MM.1S (cell line): ENCODE measurements around the gene CORO7.

Experiments used
- DNase-seq: peaks from one replicate; pipeline ENCODE4 v3.0.0-alpha.2; 2015
- H2AFZ ChIP-seq: fragments of 300-600 bp; sonication (generic); 2 replicates; pipeline ENCODE4 v1.6.0; 2016; ENCODE audit warnings: antibody characterized with exemption, low read length
- H3F3A ChIP-seq: fragments of 300-600 bp; sonication (generic); 2 replicates; pipeline ENCODE4 v1.6.1; 2016; ENCODE audit warnings: mild to moderate bottlenecking, antibody characterized with exemption, low read length, moderate library complexity, mixed read lengths; ENCODE audit not compliant: insufficient read depth
- H3K27ac ChIP-seq: fragments of 300-600 bp; sonication (generic); 2 replicates; pipeline ENCODE4 v1.5.1; 2016; ENCODE audit warnings: mild to moderate bottlenecking, low read length
- H3K27me3 ChIP-seq: fragments of 300-600 bp; sonication (generic); replicated peaks from 2 replicates; pipeline ENCODE4 v1.6.0; 2016; ENCODE audit warnings: low read length; ENCODE audit not compliant: insufficient read depth
- H3K36me3 ChIP-seq: fragments of 300-600 bp; sonication (generic); replicated peaks from 2 replicates; pipeline ENCODE4 v1.6.1; 2016; ENCODE audit warnings: mild to moderate bottlenecking, low read length, mixed read lengths; ENCODE audit not compliant: insufficient read depth
- H3K4me1 ChIP-seq: fragments of 300-600 bp; sonication (generic); 2 replicates; pipeline ENCODE4 v1.6.1; 2016; ENCODE audit warnings: low read length, mixed read lengths
- H3K4me2 ChIP-seq: fragments of 300-600 bp; sonication (generic); 2 replicates; pipeline ENCODE4 v1.6.0; 2016; ENCODE audit warnings: low read depth, low read length
- H3K4me3 ChIP-seq: fragments of 300-600 bp; sonication (generic); 2 replicates; pipeline ENCODE4 v1.5.1; 2016; ENCODE audit warnings: low read length, mixed read lengths
- H3K79me2 ChIP-seq: fragments of 300-600 bp; sonication (generic); 2 replicates; pipeline ENCODE4 v1.6.1; 2016; ENCODE audit warnings: mixed run types, low read length, mixed read lengths
- H3K9ac ChIP-seq: fragments of 300-600 bp; sonication (generic); 2 replicates; pipeline ENCODE4 v1.6.1; 2016; ENCODE audit warnings: low read length, mixed read lengths
- H3K9me2 ChIP-seq: fragments of 300-600 bp; sonication (generic); replicated peaks from 2 replicates; pipeline ENCODE4 v1.6.1; 2016; ENCODE audit warnings: mild to moderate bottlenecking, low read length, mixed read lengths; ENCODE audit not compliant: insufficient read depth
- H3K9me3 ChIP-seq: fragments of 300-600 bp; sonication (generic); replicated peaks from 2 replicates; pipeline ENCODE4 v1.6.1; 2016; ENCODE audit warnings: mild to moderate bottlenecking, low read length, mixed read lengths; ENCODE audit not compliant: insufficient read depth
- H4K20me1 ChIP-seq: fragments of 300-600 bp; sonication (generic); 2 replicates; pipeline ENCODE4 v1.6.1; 2016; ENCODE audit warnings: mild to moderate bottlenecking, low read length, moderate library complexity, mixed read lengths; ENCODE audit not compliant: insufficient read depth
- EZH2 ChIP-seq: fragments of 300-600 bp; sonication (generic); optimal IDR thresholded peaks from 2 replicates; pipeline ENCODE3; 2017; ENCODE audit warnings: low read depth, mild to moderate bottlenecking, antibody characterized with exemption, low read length, mixed read lengths
- EZH2phosphoT487 ChIP-seq: fragments of 300-600 bp; sonication (generic); IDR thresholded peaks from 2 replicates; pipeline ENCODE4 v1.6.1; 2018; ENCODE audit warnings: antibody characterized with exemption, low read length
- TF ChIP-seq, protein P1 (sequence below): fragments of 300-600 bp; sonication (generic); IDR thresholded peaks from 2 replicates; pipeline ENCODE4 v1.5.1; 2016; ENCODE audit warnings: antibody characterized with exemption, low read length, mixed read lengths

Gene CORO7

DNA sequence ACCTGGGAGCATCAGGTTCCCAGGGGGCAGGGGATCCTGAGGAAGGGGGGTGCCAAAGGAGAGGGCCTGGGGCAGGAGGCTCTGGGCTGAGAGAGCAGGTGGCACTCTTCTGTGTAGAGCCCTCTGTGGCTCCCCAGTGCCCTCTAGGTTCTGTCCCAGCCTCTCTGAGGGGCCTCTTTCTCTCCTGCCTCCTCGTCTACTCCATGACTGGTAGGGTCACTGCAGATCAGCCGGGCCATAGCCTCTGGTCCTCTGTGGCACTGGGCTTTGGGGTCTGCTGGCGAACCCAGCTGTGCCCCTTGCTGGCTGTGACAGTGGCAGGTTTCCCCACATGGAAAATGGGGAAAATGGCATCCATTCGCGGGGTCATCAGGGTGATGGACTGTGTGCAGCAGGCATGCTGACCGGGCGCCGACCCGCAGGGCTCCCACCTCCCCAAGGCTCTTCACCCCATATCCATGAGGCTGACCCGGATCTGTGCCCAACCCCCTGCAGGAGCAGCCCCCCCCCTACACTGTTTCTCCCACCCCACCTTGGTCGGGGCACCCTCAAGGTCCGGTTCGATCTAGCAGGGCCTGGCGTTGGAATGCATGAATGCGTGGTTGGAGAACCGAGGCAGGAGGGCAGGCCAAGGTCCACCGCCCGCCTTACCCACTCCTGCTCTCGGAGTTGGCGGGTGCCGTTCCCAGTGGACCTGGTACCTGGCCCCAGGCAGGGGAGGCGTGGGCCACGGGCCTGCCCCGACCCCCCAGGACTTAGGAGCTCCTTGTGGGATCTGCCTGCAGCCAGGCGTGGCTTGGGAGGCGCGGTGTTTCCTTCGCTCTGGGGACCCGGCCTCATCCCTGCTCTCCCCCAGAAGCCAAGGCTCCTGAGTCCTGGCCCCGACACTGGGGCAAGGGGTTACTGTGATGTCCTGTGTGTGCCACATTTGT, 94.0 kb downstream of the CORO7 start:
- DNase-seq = no peak
- H2AFZ ChIP-seq = no peak overlapping the region
- no peak overlapping the region for H3K27ac ChIP-seq
- H3K79me2 ChIP-seq = no peaks in the 10 kb centered on the region
- no peaks in the 10 kb centered on the region for H3K9me3 ChIP-seq
- H4K20me1 ChIP-seq = no peaks in the 10 kb centered on the region
- peaks cover 43% of the 10 kb centered on the region for H3K27me3 ChIP-seq
- H3K4me3 ChIP-seq = no peak overlapping the region
- no peaks in the 10 kb centered on the region for H3K9me2 ChIP-seq
- H3K4me2 ChIP-seq = no peak overlapping the region
- no peak overlapping the region for H3K9ac ChIP-seq
- H3K4me1 ChIP-seq = 0 out of 2 replicates have a peak, but pooled peaks cover 8% of the 10 kb centered on the region
- TF ChIP-seq, protein P1, sequence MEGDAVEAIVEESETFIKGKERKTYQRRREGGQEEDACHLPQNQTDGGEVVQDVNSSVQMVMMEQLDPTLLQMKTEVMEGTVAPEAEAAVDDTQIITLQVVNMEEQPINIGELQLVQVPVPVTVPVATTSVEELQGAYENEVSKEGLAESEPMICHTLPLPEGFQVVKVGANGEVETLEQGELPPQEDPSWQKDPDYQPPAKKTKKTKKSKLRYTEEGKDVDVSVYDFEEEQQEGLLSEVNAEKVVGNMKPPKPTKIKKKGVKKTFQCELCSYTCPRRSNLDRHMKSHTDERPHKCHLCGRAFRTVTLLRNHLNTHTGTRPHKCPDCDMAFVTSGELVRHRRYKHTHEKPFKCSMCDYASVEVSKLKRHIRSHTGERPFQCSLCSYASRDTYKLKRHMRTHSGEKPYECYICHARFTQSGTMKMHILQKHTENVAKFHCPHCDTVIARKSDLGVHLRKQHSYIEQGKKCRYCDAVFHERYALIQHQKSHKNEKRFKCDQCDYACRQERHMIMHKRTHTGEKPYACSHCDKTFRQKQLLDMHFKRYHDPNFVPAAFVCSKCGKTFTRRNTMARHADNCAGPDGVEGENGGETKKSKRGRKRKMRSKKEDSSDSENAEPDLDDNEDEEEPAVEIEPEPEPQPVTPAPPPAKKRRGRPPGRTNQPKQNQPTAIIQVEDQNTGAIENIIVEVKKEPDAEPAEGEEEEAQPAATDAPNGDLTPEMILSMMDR = no peak
- no peak for TF ChIP-seq EZH2
- TF ChIP-seq EZH2phosphoT487 = no peak
- no peaks in the 10 kb centered on the region for H3F3A ChIP-seq
- H3K36me3 ChIP-seq = no peaks in the 10 kb centered on the region

DNA sequence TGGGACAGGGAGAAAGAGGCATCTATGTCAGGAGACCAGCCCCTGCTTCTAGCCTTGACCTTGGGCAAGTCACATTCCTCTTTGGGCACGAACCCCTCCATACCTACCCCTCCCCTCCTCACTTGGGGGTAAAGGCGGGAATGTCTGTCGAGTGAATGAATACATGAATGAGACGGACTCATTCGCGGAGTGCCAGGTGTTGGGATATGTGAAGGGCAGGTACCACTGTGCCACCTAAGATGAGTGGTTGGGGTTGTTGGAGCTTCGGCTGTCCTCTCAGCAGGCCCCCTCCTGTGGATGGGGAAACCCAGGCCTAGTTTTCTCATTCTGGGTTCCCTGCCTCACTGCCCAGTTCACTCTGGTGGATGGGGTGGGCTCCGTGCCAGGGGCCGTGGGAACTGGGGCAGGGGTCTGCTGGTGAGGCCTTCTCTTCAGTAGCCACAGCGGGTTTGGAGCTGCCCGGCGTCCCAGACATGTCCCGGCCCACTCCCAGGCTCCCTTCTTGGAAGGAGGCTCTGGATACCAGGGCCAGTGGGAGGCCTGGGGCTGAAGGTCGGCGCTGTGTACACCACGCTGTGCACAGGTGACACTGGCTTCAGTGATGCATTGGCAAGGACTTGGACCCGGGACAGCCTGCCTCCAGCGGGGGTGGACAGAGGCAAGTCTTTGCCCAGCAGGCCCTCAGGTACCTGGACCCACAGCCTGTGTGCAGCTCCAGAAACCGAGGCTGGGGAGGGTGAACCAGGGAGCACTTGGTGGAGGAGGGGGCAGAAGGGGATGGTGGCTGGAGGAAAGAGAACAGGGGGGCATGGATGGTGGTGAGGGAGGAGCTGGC, 94.9 kb downstream of the CORO7 start:
- Histone ChIP-seq H3K27ac (no peak overlapping the region), H4K20me1 (no peaks in the 10 kb centered on the region), H3K79me2 (no peaks in the 10 kb centered on the region)

DNA sequence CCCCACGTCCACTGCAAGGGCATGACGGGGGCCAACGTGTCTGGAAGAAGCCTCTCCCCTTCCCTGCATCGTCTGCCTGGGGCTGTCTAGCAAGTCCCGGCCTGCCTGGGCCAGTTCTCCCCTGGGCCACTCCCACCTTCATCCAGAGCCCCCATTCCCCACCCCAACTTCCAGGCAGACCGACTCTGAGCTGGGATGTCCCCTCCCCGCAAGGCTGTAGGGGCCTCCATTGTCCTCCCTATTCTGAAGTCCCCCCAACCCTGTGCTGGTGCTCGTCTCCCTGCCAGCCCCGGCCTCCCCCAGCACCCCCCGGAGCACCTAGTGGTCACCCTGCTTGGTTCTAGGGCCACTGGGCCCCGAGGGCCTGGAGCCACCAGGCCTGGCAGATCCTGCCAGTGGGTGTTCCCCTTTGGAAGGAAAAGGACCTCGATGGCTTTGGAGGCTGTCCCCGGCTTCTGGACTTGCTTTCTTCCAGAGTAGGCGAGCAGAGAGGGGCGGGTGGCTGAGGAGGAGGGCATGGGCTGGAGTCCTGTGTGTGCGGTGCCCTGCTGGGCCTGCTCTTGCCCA, 95.7 kb downstream of the CORO7 start:
- Histone ChIP-seq H4K20me1 (no peaks in the 10 kb centered on the region), H3K4me2 (no peak overlapping the region), H3K9me3 (no peaks in the 10 kb centered on the region), H3K4me3 (no peak overlapping the region), H2AFZ (no peak overlapping the region), H3K9ac (no peak overlapping the region), H3K4me1 (0 out of 2 replicates have a peak, but pooled peaks cover 8% of the 10 kb centered on the region), H3K27ac (no peak overlapping the region), H3K36me3 (no peaks in the 10 kb centered on the region), H3F3A (no peaks in the 10 kb centered on the region), H3K27me3 (peaks cover 42% of the 10 kb centered on the region), H3K79me2 (no peaks in the 10 kb centered on the region), H3K9me2 (no peaks in the 10 kb centered on the region)
- DNase-seq = no peak
- no peak for TF ChIP-seq EZH2phosphoT487
- no peak for TF ChIP-seq EZH2
- TF ChIP-seq, protein P1 = no peak

More for the DNA sequence above, 94.9 kb downstream of the CORO7 start:
- H3K4me2 ChIP-seq = no peak overlapping the region
- H3K36me3 ChIP-seq = no peaks in the 10 kb centered on the region
- no peaks in the 10 kb centered on the region for H3K9me2 ChIP-seq
- H3K4me1 ChIP-seq = 0 out of 2 replicates have a peak, but pooled peaks cover 8% of the 10 kb centered on the region
- no peak for DNase-seq
- TF ChIP-seq, protein P1 = no peak
- no peak for TF ChIP-seq EZH2phosphoT487
- no peak for TF ChIP-seq EZH2
- peaks cover 44% of the 10 kb centered on the region for H3K27me3 ChIP-seq
- no peak overlapping the region for H3K4me3 ChIP-seq
- H3K9ac ChIP-seq = no peak overlapping the region
- no peaks in the 10 kb centered on the region for H3F3A ChIP-seq
- H2AFZ ChIP-seq = no peak overlapping the region
- H3K9me3 ChIP-seq = no peaks in the 10 kb centered on the region
